Peyer's patch (tissue), 4 donors: Measurements from ENCODE around the gene TNS3.

Source experiments
- POLR2A ChIP-seq, 2 donors: fragments of 450-650 bp; IDR thresholded peaks; one replicate each; pipeline ENCODE4 v1.5.1; 2017; ENCODE audit warnings: antibody characterized with exemption in 2 of 2, mild to moderate bottlenecking in 2 of 2, moderate library complexity in 2 of 2
- TF ChIP-seq, protein P1 (sequence below), 6 experiments: fragments of 450-650 bp in 4 of 6; fragments of 200-600 bp in 2 of 6; sonication (generic) in 1 of 6; IDR thresholded peaks; one replicate each; pipeline ENCODE4 v1.5.1; 2017 to 2019; ENCODE audit warnings: antibody characterized with exemption in 6 of 6, mild to moderate bottlenecking in 3 of 6, moderate library complexity in 1 of 6

DNA sequence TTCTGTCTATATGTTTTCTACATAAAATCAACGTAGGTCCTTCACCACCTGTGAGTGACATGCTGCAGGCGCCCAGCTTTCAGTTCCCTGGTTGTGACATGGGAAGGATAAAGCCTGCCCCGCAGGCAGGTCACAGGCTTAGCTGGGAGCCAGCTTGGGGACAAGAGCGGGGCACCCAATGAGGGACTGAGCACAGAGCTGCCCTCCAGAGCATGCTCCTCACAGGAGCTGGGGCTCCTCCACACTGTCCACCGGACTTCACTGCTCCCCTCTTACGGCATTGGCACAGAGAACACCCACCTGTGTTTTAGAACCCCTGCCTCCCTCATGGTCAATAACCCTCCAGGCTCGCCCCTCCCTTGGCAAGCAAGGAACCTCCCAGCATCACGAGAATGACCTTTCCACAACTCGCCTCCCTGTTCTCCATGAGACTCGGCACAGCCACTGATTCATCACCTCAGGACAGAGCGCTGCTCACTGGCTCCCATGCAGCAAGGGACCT, 187.1 kb downstream of the TNS3 start:
- TF ChIP-seq, protein P1, sequence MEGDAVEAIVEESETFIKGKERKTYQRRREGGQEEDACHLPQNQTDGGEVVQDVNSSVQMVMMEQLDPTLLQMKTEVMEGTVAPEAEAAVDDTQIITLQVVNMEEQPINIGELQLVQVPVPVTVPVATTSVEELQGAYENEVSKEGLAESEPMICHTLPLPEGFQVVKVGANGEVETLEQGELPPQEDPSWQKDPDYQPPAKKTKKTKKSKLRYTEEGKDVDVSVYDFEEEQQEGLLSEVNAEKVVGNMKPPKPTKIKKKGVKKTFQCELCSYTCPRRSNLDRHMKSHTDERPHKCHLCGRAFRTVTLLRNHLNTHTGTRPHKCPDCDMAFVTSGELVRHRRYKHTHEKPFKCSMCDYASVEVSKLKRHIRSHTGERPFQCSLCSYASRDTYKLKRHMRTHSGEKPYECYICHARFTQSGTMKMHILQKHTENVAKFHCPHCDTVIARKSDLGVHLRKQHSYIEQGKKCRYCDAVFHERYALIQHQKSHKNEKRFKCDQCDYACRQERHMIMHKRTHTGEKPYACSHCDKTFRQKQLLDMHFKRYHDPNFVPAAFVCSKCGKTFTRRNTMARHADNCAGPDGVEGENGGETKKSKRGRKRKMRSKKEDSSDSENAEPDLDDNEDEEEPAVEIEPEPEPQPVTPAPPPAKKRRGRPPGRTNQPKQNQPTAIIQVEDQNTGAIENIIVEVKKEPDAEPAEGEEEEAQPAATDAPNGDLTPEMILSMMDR (IDR thresholded peaks at IDR 0.05), result no peak
- TF ChIP-seq POLR2A (IDR thresholded peaks at IDR 0.05), result no peak
